Tongue (tissue), 2 donors: ENCODE measurements around the gene OXNAD1. TPM values are rescaled to one million over a fixed set of nuclear protein-coding genes. Genes with fewer than 3 reads are reported as not detected.

Source experiments
- DNase-seq: peaks from one replicate; pipeline ENCODE4 v3.0.0-alpha.2; 2015
- total RNA-seq: library from RNA; depleted of rRNA; stranded (reverse); fragments of >200 nt; gene quantifications from one replicate; pipeline ENCODE4 v1.2.3, GENCODE V29; 2014

OXNAD1 gene
- total RNA-seq, 1 donor from 2014 or later: 15.7 TPM

GRCh38 chr3:16247282-16248061, 17.5 kb upstream of the OXNAD1 start:
- peak; percentile 93 for DNase-seq

DNA sequence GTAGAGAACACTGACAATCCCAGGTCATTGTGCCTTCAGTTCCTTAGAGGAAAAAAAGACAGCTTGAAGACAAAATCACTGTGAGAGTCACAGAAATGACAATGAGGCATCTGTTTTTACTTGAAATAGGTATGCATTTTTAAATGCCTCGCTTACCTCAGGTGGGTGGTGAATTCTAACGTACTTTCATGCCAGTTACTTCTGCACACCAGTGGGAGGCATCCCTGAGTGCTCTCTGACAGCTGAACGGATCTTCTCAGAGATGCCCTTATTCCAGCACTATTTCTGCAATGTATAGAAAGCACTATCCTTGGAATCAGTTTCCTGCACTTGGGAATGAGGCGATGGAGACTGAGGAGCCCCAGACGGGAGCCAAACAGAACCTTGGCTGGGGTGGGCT, 16.5 kb upstream of the OXNAD1 start:
- no peak for DNase-seq

DNA sequence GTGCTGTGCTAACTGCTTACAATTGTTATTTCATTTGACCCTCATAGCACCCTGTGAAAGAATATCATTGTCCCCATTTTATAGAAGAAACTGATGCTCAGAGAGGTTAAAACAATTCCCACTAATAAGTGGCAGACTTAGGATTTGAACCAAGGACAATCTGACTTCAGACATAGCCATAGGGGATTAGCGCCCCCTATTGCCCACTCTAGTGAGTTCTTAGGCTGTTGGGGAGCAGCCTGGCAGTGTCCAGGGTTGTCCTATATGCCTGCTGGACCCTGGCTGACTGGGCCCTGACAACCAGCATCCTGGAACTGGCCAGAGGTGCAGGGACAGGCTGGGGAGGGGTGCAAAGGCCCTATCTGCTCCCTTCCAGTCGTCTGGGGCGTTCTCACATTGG, 15.7 kb upstream of the OXNAD1 start:
- no peak for DNase-seq

DNA sequence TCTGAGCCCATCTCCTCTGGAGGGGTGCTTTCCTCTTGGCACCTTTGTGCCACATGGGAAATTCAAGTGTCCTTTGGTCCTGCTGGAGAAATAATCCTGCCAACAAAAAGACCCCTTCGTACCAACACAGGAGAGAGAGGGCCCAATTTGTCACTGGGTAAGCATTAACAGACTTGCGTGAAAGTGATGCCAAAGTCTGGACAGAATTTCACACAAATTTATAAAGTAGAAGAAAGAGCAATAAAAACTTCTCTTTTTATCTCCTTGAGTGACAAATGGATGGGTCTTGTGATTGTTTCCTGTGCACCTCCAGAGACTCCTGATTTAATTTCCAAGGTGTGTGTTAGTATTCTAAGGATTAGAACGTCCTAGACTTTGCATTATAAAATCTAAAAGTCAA, 15.1 kb upstream of the OXNAD1 start:
- DNase-seq: no peak

GRCh38 chr3:16251316-16252085, 13.5 kb upstream of the OXNAD1 start:
- DNase-seq: no peak

- DNase-seq: no peak
Measured at GRCh38 chr3:16252243-16252978, 12.6 kb upstream of the OXNAD1 start.

GRCh38 chr3:16252988-16253387, 12.0 kb upstream of the OXNAD1 start:
- no peak for DNase-seq

GRCh38 chr3:16253601-16254000, 11.4 kb upstream of the OXNAD1 start:
- DNase-seq: no peak

DNA sequence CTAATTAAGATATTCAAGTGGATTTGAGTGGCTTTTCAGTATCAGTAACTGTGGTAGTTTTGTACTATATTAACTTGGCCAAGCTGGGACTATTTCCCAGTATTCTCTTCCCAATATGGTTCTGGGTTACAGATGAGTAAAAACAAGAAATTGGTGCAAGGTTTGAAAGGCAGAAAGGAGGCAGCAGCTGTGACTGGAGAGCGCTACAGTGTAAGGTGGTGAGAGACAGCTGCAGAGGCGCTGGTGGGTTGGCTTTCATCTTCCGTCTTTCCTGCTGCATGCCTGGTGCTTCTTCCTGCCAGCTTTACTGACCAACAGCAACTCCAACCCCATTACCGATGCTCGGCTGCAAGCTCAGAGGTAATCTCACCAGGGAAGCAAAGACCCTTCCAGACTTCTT, 10.1 kb upstream of the OXNAD1 start:
- DNase-seq: no peak

DNA sequence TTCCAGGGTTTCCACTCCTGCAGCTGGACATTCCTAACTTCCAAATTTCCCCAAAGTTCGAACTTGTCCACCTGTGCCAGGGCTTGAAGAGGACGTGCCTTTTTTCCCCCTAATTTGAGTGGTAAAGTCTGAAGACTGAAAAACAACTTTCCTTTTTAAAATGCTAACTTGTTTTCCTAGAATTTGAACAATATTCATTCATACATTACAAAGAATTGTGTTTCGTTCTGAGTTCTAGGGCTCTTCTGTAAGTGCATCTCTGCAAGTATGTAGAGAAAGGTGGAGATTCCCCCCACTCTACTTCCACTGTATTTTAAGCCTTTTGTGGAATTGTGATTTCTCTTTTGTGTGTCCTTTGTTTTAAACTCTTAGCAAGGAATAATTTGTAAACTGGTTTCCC, 9.7 kb upstream of the OXNAD1 start:
- DNase-seq: no peak

DNA sequence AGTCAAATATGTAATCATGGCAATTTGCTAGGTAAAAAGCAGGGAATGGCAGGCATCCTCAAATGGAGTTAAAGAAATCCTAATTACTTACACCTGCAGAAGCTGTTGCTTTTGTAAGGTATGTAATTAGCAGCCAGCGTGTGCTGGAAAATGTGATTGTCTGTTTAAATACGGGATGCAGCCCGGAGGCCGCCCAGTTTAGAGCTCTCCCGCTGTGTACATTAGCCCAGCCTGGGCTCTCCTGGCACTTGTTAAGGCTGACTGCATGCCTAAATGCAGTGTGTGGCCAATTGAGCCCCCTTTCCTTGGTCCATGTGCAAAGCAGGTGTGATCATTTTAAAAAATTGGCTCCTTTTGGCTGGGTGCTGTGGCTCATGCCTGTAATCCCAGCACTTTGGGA, 9.3 kb upstream of the OXNAD1 start:
- DNase-seq: no peak

DNA sequence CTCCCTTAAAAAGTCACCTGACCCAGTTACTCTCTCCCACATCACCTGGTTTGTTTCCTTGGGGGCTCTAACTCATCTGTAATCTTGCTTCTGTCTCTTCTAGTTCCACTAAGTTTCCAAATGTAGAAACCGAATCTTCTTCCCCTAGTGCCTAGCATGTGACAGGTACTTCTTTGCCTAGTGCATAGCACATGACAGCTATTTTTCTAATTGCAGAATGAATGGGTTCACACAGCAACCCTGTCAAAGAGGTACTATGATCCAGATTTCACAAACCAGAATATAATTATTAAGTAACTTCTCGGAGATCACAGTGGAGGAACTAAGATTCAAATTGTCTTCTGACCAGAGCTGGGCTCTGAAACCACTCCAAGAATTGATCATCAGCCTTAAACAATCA, 7.7 kb upstream of the OXNAD1 start:
- DNase-seq: no peak

GRCh38 chr3:16258177-16258576, 6.8 kb upstream of the OXNAD1 start:
- DNase-seq: no peak

DNA sequence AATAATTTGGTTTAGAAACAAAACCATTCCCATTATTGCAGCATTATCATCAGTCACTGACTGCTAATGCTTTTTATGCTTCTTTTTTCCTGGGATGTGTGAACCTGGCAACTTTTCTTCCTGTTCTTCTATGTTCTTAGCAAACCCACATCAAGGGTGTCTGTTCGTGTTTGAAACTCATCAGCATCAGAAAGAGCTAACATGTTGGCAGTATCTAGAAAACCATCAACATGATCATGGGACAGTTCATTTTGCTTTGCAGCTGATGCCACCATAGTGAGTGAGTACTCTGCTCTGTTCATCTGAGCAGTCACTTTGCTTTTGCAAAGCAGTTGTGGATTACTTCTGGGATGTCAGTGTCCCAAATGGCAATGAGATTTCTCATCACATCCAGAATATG, 6.1 kb upstream of the OXNAD1 start:
- no peak for DNase-seq

DNA sequence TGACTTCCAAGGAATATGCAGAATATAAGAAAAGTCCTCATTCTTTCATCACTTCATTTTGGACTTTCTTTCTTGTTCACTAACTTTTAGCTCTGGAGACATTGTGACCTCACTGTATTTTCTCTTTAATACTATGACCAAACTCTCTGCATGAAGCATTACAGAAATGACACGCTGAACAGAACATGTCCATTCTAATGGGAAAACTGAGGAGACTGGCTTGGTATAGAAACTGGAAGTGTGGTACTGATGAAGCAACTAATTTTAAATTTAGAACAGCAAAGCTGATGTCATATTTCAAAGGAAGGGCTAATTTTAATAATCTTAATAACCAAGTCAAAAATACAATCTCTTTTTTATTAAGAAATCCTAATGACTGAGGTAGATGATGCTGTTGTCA, 5.0 kb upstream of the OXNAD1 start:
- DNase-seq: no peak

GRCh38 chr3:16262174-16262573, 2.8 kb upstream of the OXNAD1 start:
- DNase-seq: no peak

GRCh38 chr3:16264174-16264707, 771 bp upstream of the OXNAD1 start:
- peak; percentile 16 for DNase-seq

DNA sequence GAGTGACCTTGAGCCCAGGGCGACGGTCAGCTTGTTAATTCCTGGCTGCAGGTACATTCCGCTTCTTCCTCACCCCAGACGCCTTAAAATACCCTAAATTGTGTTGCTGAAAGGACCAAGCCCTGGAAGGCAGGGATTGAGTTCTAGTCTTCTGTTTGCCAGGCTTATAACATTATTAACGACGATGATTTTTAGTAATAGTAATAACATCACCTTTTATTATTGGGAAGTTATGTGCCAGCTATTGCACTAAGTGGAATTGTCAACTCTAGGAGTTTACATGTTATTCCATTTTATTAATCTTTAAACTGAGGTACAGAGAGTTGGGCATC, 409 bp downstream of the OXNAD1 start:
- DNase-seq: no peak

DNA sequence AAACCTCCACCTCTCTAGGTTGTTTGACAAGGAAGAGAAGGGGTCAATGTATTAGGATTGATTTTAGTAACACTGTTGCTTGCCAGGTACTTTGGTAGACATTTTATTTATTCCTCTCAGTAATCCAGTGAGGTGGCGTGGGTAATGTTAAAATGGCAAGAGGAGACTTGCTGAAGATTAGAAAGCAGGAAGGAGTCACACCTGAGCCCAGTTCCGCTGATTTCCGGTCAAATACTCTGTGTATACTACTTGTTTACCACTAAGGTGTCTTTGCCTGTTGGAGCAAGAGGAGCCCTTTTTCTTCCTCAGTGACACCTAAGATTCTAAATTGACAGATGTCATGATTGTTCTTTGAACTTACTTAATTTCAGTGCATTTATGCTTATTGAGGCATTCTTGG, 1.7 kb downstream of the OXNAD1 start:
- no peak for DNase-seq

DNA sequence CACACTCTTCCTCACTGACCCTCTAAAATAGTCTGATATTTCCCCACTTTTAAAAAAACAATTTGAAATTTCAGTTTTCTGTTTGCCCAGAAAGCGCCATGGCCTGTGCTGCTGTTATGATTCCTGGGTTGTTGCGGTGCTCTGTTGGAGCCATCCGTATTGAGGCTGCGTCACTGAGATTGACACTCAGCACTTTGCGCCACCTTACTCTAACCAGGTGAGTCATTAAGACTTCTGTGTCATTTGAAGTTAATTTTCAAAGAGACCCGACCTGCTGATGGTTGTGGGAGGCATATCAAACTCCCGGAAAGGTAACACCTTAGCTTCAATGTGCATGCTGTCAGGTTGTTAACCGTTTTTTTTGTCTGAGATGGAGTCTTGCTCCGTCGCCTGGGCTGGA, 5.8 kb downstream of the OXNAD1 start:
- DNase-seq: no peak

DNA sequence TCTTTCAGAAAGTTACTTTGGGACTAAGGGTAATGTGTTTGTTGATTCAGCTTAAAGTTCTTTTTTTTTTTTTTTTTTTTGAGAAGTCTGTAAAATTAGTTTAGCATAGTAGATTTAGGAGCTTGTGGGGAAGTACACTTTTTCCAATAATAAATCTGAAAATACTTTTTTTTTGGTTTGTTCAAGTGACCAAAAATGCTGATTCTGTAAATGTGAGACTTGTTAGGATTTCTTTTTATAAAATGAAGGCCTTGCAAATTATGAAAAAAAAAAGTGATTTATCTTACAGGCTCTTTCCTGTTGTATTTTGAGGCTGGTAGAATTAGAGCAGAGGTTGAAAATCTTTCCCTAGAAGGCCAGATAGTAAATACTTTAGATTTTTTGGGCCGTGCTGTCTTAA, 7.6 kb downstream of the OXNAD1 start:
- no peak for DNase-seq

DNA sequence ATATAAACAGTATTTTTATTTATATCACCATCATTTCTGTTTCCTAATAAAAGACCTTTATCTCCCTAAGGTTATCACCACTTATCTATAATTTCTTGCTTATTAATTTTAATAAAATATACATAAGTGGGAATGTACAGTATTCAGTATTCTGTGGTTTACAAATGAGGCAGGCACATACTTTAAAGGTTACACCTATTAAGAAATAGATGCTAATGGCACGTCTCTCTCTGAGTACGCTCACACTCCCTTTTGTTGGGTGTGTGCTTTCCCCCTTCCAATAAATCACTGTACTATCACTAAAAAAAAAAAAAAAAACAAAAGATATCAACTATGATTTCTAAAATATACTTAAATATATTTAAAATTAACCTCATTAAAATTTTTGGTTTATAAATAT, 8.9 kb downstream of the OXNAD1 start:
- no peak for DNase-seq

- no peak for DNase-seq
Measured at GRCh38 chr3:16277471-16277870, 12.5 kb downstream of the OXNAD1 start.
